ENCODE results near the gene NOS1AP.

GRCh38 chr1:162360874-162361260 is 291.4 kb downstream of the NOS1AP start:
- TF ChIP-seq FOXP2 (optimal IDR thresholded peaks at IDR 0.05; ENCODE audit: borderline replicate concordance, extremely low read depth, extremely low read length, insufficient read depth): no peak
- TF ChIP-seq POLR2AphosphoS5 (IDR thresholded peaks at IDR 0.05; ENCODE audit: low read depth, low read length): no peak
- TF ChIP-seq TAF1 (IDR thresholded peaks at IDR 0.05; ENCODE audit: borderline replicate concordance, insufficient read depth, low read length): no peak

Data from PFSK-1 (cell line).